Loucy (cell line): Measurements from ENCODE around the gene LY6G6D.
A peak's percentile ranks its signal among the peaks of the same experiment; 100 is the strongest.

ENCODE experiments used
- H2AFZ ChIP-seq: fragments of 200-600 bp; sonication (generic); 2 replicates; pipeline ENCODE4 v1.6.0; 2016; ENCODE audit warnings: antibody characterized with exemption, mild to moderate bottlenecking, low read length, moderate library complexity
- H3F3A ChIP-seq: fragments of 200-600 bp; 2 replicates; pipeline ENCODE4 v1.6.0; 2016; ENCODE audit warnings: antibody characterized with exemption, low read depth, mild to moderate bottlenecking
- H3K27me3 ChIP-seq: fragments of 200-600 bp; sonication (generic); 2 replicates; pipeline ENCODE4 v1.6.1; 2014; ENCODE audit warnings: low read length, mild to moderate bottlenecking; ENCODE audit not compliant: insufficient read depth, poor library complexity, severe bottlenecking
- H3K36me3 ChIP-seq: fragments of 200-600 bp; sonication (generic); 2 replicates; pipeline ENCODE4 v1.6.1; 2016; ENCODE audit warnings: low read length; ENCODE audit not compliant: insufficient read depth
- H3K4me1 ChIP-seq: fragments of 200-600 bp; sonication (generic); 2 replicates; pipeline ENCODE4 v1.5.1; 2014; ENCODE audit warnings: low read length, mild to moderate bottlenecking; ENCODE audit not compliant: insufficient read depth, poor library complexity, severe bottlenecking
- H3K4me2 ChIP-seq: fragments of 200-600 bp; sonication (generic); 2 replicates; pipeline ENCODE4 v1.6.0; 2014; ENCODE audit warnings: antibody characterized with exemption, low read length, low read depth, mild to moderate bottlenecking; ENCODE audit not compliant: poor library complexity, severe bottlenecking
- H3K4me3 ChIP-seq: fragments of 200-600 bp; sonication (generic); 2 replicates; pipeline ENCODE4 v1.5.1; 2014; ENCODE audit warnings: low read length, mild to moderate bottlenecking, mixed read lengths; ENCODE audit not compliant: poor library complexity, severe bottlenecking
- H3K79me2 ChIP-seq: fragments of 200-600 bp; sonication (generic); 2 replicates; pipeline ENCODE4 v1.6.1; 2014; ENCODE audit warnings: low read length; ENCODE audit not compliant: insufficient read depth
- H3K9ac ChIP-seq: fragments of 200-600 bp; sonication (generic); 2 replicates; pipeline ENCODE4 v1.6.0; 2014; ENCODE audit warnings: mild to moderate bottlenecking, low read depth, low read length, moderate library complexity; ENCODE audit not compliant: poor library complexity, severe bottlenecking
- H3K9me2 ChIP-seq: fragments of 200-600 bp; sonication (generic); replicated peaks from 2 replicates; pipeline ENCODE4 v1.6.1; 2016; ENCODE audit warnings: low read depth, low read length, mixed read lengths
- H3K9me3 ChIP-seq: fragments of 200-600 bp; sonication (generic); 2 replicates; pipeline ENCODE4 v1.6.1; 2014; ENCODE audit warnings: mild to moderate bottlenecking, antibody characterized with exemption, low read length, low read depth; ENCODE audit not compliant: insufficient read depth
- H4K20me1 ChIP-seq: fragments of 200-600 bp; sonication (generic); 2 replicates; pipeline ENCODE4 v1.6.0; 2014; ENCODE audit warnings: antibody characterized with exemption, low read length, mild to moderate bottlenecking; ENCODE audit not compliant: insufficient read depth, poor library complexity, severe bottlenecking
- CTCF ChIP-seq: fragments of 200-600 bp; sonication (generic); conservative IDR thresholded peaks from 2 replicates; pipeline ENCODE4 v1.5.1; 2014; ENCODE audit warnings: mild to moderate bottlenecking, antibody characterized with exemption, low read length
- EZH2phosphoT487 ChIP-seq: fragments of 200-600 bp; IDR thresholded peaks from 2 replicates; pipeline ENCODE4 v1.6.1; 2018; ENCODE audit warnings: antibody characterized with exemption, mild to moderate bottlenecking, moderate library complexity, borderline replicate concordance

The LY6G6D gene

GRCh38 chr6:31730631-31731086 is 15.5 kb downstream of the LY6G6D start:
- Histone ChIP-seq H3K9me3 (no peaks in the 10 kb centered on the region), H3K36me3 (peaks cover 41% of the 10 kb centered on the region), H3K4me2 (peak overlapping the region; percentile 85), H3K9ac (peak overlapping the region; percentile 89), H3K4me3 (peak overlapping the region; percentile 94), H4K20me1 (peaks cover 45% of the 10 kb centered on the region), H3K79me2 (peaks cover 83% of the 10 kb centered on the region), H3K27me3 (peaks cover 5% of the 10 kb centered on the region), H3K9me2 (no peaks in the 10 kb centered on the region), H2AFZ (no peak overlapping the region), H3K4me1 (peaks cover 62% of the 10 kb centered on the region), H3F3A (peaks cover 16% of the 10 kb centered on the region; the same call in 1 of the 2 replicates)
- TF ChIP-seq CTCF: 0 out of 2 replicates have a peak, but pooled peaks have one; percentile 1
- no peak for TF ChIP-seq EZH2phosphoT487

DNA sequence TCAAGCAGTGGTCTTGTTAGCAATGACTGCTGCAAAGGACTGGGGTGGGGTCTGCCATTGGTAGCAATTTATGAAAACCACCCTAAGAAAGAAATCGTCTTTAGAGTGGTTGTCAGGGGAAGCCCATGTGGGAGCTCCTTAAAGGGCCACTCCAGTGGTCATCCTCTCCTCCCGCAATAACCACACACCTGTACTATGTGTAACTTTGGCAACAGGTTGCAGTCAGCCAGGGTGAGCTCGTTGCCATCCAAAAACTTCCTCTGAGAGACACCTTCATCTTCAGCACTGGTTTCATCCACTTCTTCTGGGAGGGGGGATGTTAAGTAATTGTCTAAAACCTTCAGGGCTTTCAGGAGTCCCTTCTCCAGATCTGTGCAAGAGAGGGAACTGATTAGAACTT is 16.9 kb downstream of the LY6G6D start:
- Histone ChIP-seq H3K9ac (no peak overlapping the region), H3K79me2 (peaks cover 92% of the 10 kb centered on the region), H3K36me3 (peaks cover 40% of the 10 kb centered on the region), H4K20me1 (peaks cover 48% of the 10 kb centered on the region), H3K4me1 (peaks cover 55% of the 10 kb centered on the region), H3K4me3 (no peak overlapping the region), H3K4me2 (peak overlapping the region; percentile 21), H3K9me2 (no peaks in the 10 kb centered on the region), H2AFZ (no peak overlapping the region), H3K9me3 (no peaks in the 10 kb centered on the region), H3K27me3 (peaks cover 9% of the 10 kb centered on the region), H3F3A (peaks cover 15% of the 10 kb centered on the region; the same call in 1 of the 2 replicates)
- no peak for TF ChIP-seq EZH2phosphoT487
- TF ChIP-seq CTCF: no peak

DNA sequence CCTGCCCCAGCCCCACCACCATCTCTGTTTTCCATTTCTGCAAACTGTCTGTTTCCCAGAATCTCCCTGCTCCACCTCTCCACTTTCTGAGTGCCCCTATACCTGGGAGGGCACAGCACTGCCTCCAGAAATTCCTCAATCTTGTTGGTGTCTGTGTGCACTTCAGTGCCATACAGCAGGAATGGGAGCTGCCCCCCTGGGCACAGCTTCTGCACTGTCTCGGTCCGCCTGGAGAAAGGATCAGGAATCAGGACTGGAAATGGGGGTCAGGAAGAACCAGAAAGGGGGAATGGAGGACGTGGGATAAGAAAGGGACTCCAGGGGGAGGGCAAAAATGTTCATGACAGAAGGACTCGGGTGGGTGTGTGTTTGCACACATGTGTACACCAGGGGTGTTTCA is 18.6 kb downstream of the LY6G6D start:
- Histone ChIP-seq H3K9ac (peak overlapping the region; percentile 100), H3K9me3 (no peaks in the 10 kb centered on the region), H3K4me2 (peak overlapping the region; percentile 99), H2AFZ (no peak overlapping the region), H3F3A (peaks cover 23% of the 10 kb centered on the region), H3K79me2 (peaks cover 81% of the 10 kb centered on the region), H3K36me3 (peaks cover 35% of the 10 kb centered on the region), H3K9me2 (no peaks in the 10 kb centered on the region), H4K20me1 (peaks cover 42% of the 10 kb centered on the region), H3K4me3 (peak overlapping the region; percentile 100), H3K27me3 (peaks cover 9% of the 10 kb centered on the region), H3K4me1 (peaks cover 62% of the 10 kb centered on the region)
- no peak for TF ChIP-seq EZH2phosphoT487
- no peak for TF ChIP-seq CTCF
